C4-2B (cell line): ENCODE results near the gene SLC16A5.
"Not testable (repeated sequence)": the region's sequence is repeated elsewhere in the genome, so short reads cannot be mapped to it uniquely, and the experiment has no call there.

Source experiments
- H3K27ac ChIP-seq: fragments of 450-650 bp; 2 replicates; pipeline ENCODE4 v1.5.1; 2017
- CTCF ChIP-seq: fragments of 450-650 bp; conservative IDR thresholded peaks from 2 replicates; pipeline ENCODE4 v1.5.1; 2017; ENCODE audit warnings: mild to moderate bottlenecking
- ZFX ChIP-seq: fragments of 450-650 bp; IDR thresholded peaks from 2 replicates; pipeline ENCODE4 v1.6.1; 2017

SLC16A5 gene

DNA sequence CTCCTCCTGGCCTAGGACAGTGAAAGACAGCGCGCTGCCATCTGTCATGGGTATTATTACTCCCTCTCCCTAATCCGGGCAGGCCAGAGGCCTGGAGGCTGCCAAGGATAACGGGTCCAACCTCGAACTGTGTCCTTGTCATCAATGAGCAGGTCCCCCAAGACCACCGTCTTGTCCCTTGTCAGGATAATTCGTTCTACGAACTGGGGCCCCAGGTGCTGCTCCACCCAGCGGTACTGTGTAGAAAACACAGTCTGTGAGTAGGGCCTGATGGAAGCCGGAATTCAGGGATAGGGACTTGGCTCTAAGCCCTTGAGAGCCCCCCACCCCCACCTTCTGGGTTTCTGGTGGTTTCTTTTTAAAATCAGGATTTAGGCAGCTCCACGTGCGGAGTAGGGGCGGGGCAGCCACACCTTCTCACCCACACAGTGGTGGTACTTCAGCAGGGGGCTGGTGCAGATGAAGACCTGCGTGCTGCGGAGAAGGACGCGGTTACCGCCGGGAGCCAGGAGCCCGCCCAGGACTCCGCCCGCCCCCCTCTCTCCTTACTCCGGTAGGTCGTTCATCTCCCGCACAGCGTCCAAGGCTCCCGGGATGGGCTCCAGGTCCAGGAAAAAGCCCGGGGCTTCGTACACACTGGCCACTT, 43.0 kb downstream of the SLC16A5 start:
- no peak for TF ChIP-seq ZFX
- H3K27ac ChIP-seq: peak overlapping the region; percentile 94

DNA sequence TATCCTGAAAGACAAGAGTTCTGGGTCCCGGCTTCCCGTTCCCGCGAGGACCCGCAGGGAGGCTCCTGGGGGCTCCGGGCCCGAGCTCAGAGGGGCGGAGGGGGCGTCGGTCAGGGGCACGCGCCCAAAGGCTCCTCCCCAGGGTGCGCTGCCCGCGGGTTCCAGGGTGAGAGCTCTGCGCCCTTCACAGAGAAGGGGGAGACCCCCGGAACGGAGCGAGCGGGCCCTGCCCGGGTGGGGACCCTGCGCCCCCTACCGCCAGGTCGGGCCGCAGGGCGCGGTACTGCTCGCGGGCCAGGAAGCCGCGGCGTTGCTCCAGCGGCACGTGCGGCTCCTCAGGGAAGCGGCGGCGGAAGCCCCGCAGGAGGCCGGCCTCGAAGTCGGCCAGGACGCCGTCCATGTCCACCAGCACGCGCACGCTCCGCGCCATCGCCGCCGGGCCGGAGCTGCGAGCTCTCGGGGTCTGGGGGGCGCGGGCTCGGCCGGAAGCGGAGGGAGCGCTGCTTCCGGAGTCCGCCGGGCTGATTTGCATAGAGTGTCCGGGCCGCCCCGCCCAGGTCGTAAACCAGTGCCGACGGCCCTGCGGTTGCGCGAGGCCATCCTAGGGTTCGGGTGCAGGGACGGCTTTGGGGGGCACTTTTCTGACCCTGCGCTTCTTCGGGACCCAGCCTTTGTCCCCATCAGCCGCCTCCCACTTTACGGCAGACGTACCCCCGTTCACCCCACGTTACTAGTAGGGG, 43.7 kb downstream of the SLC16A5 start, which contains the start of gene NT5C:
TSS of gene NT5C (minus strand) at position 465 of the 740 bp plus-strand sequence. CDS start at position 430, 35 bp downstream.
- TF ChIP-seq ZFX: peak; percentile 84; the same call in 1 of the 2 replicates
- peak; percentile 91 for TF ChIP-seq CTCF
- peak within 1 kb of the TSS; percentile 94 for H3K27ac ChIP-seq

DNA sequence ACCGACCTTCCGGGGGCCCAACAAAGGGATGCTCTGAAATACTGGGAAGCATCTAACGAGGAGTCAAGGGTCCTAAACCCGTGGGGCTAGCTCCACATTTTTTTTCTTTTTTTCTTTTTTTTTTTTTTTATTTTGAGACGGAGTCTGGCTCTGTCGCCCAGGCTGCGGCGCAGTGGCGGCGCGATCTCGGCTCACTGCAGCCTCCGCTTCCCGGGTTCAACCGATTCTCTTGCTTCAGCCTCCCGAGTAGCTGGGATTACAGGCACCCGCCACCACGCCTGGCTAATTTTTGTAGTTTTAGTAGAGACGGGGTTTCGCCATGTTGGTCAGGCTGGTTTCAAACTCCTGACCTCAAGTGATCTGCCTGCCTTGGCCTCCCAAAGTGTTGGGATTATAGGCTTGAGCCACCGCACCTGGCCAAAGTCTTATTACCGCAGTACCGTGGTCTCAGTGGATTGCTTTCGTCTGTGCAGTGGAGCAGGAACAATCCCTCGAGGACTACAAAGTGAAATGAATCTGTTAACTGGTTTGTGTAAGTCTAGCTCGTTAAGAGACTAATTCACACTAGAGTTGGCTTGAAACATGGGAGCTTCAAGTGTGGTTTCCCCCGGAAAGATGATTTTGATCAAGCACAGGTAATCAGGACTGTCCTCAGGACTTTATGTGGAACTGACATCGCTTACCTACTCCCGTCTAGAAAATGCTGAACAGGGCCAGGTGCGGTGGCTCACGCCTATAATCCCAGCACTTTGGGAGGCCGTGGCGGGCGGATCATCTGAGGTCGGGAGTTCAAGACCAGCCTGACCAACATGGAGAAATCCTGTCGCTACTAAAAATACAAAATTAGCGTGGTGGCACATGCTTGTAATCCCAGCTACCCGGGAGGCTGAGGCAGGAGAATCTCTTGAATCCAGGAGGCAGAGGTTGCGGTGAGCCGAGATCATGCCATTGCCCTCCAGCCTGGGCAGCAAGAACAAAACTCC, 44.6 kb downstream of the SLC16A5 start:
- H3K27ac ChIP-seq: peak overlapping the region; percentile 94

DNA sequence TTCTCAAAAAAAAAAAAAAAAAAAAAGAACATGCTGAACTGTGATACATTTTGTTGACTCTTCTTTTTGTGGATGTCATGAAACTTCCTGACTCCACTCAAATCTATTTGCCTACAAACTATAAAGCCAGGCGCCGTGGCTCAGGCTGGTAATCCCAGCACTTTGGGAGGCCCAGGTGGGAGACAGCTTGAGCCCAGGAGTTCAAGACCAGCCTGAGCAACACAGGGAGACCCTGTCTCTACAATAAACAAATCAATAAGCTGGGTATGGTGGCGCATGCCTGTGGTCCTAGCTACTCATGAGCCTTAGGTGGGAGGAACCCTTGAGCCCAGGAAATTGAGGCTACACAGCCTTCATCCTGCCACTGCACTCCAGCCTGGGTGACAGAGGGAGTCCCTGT, 45.2 kb downstream of the SLC16A5 start:
- H3K27ac ChIP-seq: peak overlapping the region; percentile 94
- TF ChIP-seq ZFX: no peak
- no peak for TF ChIP-seq CTCF

DNA sequence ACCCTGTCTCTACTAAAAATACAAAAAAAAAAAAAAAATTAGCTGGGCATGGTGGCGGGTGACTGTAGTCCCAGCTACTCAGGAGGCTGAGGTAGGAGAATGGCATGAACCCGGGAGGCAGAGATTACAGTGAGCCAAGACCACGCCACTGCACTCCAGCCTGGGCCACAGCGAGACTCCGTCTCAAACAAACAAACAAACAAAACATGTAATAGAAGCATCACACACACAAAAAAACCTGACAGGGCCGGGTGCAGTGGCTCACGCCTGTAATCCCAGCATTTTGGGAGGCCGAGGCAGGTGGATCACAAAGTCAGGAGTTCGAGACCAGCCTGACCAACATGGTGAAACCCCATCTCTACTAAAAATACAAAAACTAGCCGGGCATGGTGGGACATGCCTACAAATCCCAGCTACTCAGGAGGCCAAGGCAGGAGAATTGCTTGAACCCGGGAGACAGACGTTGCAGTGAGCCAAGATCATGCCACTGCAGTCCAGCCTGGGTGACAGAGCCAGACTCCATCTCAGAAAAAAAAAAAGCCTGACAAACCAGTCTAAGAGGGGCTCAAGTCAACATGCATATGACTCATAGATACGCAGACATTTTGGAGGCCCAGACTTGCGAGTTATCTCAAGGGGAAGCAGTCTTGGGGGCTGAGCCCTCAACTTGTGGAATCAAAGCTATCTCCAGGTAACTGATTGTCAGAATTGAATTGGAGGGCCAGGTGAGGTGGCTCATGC, 46.0 kb downstream of the SLC16A5 start:
- H3K27ac ChIP-seq: peak overlapping the region; percentile 94

DNA sequence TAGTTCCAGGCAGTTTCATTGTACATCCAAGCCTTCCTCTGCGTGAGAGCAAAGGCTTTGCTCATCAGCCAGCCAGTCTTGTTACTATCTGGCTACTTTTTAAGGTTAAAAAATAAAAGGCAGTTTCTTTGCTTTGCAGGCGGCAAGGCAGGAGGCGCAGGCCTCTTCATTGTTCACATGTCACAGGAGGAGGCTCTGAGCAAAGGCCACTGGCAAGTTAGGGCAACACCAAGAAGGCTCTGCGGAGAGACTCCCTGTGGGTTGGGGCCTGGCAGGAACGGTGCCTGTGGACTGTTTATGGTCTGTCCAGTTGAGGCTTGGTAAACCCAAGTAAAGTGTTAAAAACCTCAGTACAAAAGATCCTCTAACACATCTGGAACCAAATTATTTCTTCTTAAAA, 47.7 kb downstream of the SLC16A5 start:
- H3K27ac ChIP-seq: no peak overlapping the region
- no peak for TF ChIP-seq ZFX
- no peak for TF ChIP-seq CTCF

DNA sequence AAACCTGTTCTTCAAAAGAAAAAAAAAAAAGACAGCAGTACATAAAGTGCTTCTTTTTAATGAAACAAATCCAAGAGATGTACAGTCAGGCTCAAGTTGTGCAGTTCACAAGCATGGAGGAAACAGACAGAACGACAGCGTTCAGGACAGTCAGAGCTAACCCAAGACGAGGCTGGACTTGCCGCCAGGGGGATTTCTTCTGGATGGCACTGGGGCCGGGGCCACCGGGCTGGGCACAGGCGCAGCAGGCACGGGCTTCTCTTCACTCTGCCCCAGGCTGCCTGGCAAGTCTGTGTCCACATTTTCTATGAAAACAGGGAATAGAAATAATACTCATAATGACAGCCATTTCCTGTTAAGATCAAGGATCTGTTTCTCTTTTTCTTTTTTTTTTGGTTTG, 48.2 kb downstream of the SLC16A5 start:
- TF ChIP-seq CTCF: no peak
- no peak for TF ChIP-seq ZFX
- H3K27ac ChIP-seq: no peak overlapping the region

DNA sequence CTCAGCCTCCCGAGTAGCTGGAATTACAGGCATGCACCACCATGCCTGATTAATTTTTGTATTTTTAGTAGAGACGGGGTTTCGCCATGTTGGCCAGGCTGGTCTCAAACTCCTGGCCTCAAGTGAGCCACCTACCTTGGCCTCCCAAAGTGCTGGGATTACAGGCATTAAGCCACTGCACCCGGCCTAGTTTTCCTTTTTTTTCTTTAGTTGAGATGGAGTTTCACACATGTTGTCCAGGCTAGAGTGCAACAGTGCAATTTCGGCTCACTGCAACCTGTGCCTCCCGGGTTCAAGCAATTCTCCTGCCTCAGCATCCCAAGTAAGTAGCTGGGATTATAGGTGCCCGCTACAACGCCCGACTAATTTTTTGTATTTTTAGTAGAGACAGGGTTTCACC, 50.0 kb downstream of the SLC16A5 start:
- H3K27ac ChIP-seq: not testable (repeated sequence)

GRCh38 chr17:75138519-75138918, 50.8 kb downstream of the SLC16A5 start:
- H3K27ac ChIP-seq: no peak overlapping the region
- no peak for TF ChIP-seq ZFX
- no peak for TF ChIP-seq CTCF
